GM19025 (cell line): ENCODE results near the gene SMG1.
A peak's percentile ranks its signal among the peaks of the same experiment; 100 is the strongest.
"Not testable (repeated sequence)": the region's sequence is repeated elsewhere in the genome, so short reads cannot be mapped to it uniquely, and the experiment has no call there.

ENCODE experiments used
- ATAC-seq: cut with Tn5 transposase; IDR thresholded peaks from one replicate; pipeline ENCODE4 v1.9.1; 2021; ENCODE audit warnings: mild to moderate bottlenecking, low read depth, moderate library complexity; ENCODE audit not compliant: unreplicated experiment

Gene SMG1

DNA sequence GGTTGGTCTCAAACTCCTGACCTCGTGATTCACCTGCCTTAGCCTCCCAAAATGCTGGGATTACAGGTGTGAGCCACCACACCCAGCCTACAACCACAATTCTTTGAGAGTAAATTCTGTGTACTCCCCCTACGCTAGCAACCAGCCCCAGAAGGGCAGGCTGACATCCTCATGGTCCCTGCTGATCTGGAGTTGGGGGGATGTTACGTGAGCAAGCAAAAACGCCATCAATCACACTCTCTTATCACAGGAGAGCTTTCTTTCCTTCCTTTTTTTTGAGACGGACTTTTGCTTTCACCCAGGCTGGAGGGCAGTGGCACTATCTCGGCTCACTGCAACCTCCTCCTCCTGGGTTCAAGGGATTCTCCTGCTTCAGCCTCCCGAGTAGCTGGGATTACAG, 154.0 kb downstream of the SMG1 start:
- not testable (repeated sequence) for ATAC-seq

DNA sequence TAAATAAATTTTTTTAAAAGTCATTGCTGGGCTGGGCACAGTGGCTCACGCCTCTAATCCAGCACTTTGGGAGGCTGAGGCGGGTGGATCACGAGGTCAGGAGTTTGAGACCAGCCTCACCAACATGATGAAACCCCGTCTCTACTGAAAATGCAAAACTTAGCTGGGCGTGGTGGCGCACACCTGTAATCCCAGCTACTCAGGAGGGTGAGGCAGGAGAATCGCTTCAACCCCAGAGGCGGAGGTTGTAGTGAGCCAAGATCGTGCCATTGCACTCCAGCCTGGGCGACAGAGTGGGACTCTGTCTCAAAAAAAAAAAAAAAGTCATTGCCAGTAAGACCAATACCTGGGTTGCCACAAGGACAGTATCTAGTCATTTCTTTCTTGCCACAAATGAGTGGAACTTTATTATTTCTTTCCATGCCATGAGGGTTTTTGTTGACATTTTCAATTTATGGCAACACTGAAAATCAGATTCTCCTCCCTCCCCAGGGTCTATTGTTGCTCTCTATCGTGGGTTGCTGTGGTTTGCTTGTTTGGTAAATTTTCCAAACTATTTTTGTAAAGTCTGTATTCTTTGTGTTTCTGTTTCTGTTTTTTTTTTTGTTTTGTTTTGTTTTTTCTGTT, 155.8 kb downstream of the SMG1 start:
- not testable (repeated sequence) for ATAC-seq

DNA sequence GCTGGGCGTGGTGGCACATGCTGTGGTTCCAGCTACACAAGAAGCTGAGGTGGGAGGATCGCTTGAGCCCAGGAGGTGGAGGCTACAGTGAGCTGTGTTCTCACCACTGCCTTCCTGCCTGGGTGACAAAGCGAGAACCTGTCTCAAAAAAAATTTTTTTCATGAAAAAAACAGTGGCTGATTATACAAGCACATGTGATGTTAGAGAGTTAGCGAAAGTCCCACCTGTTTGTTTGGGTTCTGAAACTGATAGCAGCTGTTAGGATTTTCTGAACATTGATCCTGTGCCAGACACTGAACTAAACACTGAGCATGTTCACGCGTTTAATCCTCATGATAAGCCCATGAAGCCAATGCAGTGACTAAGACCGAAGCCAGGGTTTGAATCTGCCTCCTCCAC, 159.0 kb downstream of the SMG1 start:
- ATAC-seq = peak; percentile 69

DNA sequence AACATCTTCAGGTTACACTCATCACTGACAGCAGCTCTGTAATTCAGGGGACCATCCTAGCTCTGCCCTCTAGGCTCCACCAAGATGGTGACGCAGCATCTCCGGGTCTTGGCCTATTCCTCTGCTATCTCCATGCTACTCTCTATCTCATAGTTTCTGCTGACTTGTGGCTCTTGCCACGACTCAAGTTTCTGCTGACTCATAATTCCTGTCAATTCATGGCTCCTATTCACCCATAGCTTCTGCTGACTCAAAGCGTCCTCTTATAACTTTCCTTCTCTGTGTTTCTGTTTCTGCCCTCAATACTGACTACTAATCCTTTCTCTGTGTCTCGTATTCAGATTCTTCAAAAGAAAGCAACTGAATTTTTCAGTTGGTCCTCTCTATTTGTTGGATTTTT, 163.5 kb downstream of the SMG1 start:
- ATAC-seq = peak; percentile 37

DNA sequence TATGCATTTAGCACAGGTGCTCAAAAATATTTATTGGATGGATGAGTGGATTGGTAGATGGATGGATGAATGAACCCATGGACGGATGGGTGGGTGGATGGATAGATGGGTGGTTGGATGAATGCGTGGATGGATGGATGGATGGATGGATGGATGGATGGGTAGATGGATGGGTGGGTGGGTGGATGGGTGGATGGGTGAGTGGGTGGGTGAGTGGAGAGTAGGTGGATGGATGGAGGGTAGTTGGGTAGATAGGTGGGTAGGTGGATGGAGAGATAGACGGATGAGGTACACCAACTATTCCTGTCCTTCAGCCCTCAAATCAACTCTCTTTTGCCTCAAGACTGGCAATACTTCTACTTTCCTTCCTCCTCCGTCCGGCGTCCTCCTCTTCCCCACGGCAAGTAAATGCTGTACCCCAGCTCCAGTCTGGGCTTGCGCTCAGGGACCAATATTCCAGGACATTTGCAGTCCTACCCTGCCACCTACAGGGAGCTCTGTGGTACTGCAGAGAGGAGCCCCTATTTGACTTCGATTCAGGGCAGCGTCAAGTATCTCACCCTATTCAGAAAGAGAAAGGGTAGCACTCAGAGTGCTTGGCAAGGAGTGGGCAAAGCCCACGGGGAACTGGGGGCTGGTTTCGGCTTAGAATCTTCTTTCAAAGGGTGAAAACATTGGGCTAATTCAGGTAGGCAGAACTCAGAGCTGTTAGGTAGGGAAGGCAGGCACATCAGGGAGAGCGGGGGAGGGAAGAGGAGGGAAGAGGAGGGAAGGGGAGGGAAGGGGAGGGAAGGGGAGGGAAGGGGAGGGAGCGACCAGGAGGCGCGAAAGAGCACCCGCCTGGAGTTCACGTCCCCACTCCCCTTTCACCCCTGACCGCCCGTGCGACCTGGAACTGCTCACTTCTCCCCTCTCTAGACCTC, 166.3 kb downstream of the SMG1 start:
- peak; percentile 44 for ATAC-seq

DNA sequence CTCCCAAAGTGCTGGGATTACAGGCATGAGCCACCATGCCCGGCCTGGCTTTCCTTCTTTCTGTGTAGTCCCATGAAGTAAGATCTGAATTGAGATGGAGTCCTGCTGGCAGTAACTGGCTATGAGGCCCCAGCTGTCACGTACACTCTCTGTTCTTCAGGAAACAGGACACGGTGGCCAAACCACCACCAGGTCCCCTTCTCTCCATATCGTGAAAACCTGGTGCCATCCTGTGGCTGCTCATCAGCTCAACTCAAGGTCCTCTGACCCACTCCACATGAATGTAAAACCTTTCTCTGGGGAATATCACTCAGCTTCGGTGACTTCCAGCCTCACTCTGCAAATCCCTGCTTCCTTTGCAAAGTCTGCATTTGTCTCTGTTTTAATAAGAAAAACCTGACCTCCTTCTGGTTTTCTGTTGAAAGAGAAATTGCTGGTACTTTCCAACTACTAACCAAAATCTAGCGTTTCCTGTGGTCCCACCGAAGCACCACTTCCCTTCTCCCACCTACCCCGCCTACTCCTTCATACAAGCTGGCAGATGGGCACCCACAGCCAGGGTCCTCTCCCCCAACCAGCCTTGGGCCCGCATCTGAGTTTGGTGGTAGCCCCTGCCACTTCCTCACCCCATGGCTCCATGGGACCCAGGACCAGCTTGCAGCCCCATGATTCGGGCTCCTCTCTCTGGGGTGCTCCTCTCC, 168.1 kb downstream of the SMG1 start:
- ATAC-seq = peak; percentile 49

DNA sequence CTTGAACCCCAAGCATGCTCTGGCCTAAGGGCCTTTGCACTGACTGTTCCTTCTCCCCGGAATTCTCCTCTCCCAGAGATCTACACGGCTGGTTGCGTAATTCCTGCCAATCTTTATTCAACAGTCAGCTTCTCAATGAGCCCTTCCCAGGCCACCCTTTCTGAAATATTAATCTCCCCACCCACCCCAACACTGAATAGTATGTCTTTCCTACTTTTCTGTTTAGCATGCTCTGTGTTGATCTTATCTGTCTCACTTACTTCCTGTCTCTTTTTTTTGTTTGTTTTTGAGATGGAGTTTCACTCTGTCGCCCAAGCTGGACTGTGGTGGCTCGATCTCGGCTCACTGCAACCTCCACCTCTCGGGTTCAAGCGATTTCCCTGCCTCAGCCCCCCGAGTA, 169.6 kb downstream of the SMG1 start:
- ATAC-seq = not testable (repeated sequence)
